Upper lobe of right lung (tissue), 1 donor: Measurements from ENCODE around the gene OARD1. TPM values are rescaled to one million over a fixed set of nuclear protein-coding genes. Genes with fewer than 3 reads are reported as not detected.

Source experiments
- ATAC-seq: fragments of 200-7000 bp; cut with Tn5 transposase; one replicate; pipeline ENCODE4 v1.9.1; 2020; ENCODE audit warnings: mild to moderate bottlenecking, moderate library complexity
- DNase-seq: peaks from one replicate; pipeline ENCODE4 v3.0.0-alpha.2; 2020
- H3K27ac ChIP-seq: fragments of 200-600 bp; one replicate; pipeline ENCODE4 v1.8.0; 2022
- H3K27me3 ChIP-seq: fragments of 200-600 bp; one replicate; pipeline ENCODE4 v1.8.0; 2022; ENCODE audit warnings: mild to moderate bottlenecking
- H3K36me3 ChIP-seq: fragments of 200-600 bp; one replicate; pipeline ENCODE4 v1.8.0; 2022
- H3K4me1 ChIP-seq: fragments of 200-600 bp; one replicate; pipeline ENCODE4 v1.8.0; 2022
- H3K4me3 ChIP-seq: fragments of 200-600 bp; one replicate; pipeline ENCODE4 v1.8.0; 2022; ENCODE audit warnings: mild to moderate bottlenecking
- H3K9me3 ChIP-seq: fragments of 200-600 bp; one replicate; pipeline ENCODE4 v1.8.0; 2022
- intact Hi-C: fragments of 100-400 bp; cut with DNase I; formaldehyde crosslinking; loops from one replicate; pipeline ENCODE4 v1.11.0; 2022
- total RNA-seq: library from RNA; stranded (reverse); fragmentation: NEBNext Ultra II Directional; extraction: Animal tissue kit (Norgen Biotek cat#: 25700); gene quantifications from one replicate; pipeline ENCODE4 v1.2.1, GENCODE V29; 2021
- TF ChIP-seq, protein P1 (sequence below): fragments of 200-600 bp; IDR thresholded peaks from one replicate; pipeline ENCODE4 v1.8.0; 2022; ENCODE audit warnings: antibody characterized with exemption
- donor health status: DM: no; HTN: yes; CAD: no; lungs with severe emphysema.

The OARD1 gene
- total RNA-seq, 1 donor from 2014 or later, result 22.1 TPM

DNA sequence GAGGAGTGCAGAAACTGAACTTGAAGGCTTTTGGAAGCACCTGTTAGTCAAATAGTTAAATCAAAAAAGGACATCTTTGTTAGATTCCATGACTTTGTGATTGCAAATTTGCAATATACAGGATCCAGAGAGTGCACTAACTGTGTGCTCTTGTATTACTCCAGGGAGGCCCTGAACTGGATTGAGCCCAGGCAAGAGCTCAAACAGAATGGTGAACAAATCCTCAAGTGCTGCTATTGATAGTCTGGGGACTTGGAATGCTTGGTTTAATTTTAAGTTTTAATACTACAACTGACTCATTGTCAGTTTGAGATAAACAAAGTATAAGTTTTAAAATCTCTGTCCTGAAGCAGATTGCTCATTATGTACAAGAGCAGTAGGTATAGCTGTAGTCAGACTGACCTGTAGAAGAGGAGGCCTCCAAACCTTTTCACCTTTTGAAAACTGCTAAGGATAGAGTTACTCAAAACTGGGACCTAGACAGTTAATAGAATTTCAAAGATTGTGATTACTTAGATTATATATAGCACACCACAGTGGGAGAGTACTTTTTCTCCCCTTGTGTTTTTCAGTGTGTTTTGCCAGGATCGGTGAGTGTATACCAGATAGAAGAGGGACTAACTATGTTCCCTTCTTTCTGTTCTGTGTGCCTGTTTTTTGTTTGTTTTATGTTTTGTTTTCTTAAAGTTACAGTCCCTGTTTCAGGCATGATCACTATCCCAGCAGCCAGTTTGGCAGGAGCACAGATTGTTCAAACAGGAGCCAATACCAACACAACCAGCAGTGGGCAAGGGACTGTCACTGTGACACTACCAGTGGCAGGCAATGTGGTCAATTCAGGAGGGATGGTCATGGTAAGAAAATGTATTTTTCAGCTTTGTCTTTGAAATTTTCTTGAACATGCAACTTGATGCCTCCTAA lies 18.9 kb upstream of the OARD1 start:
- ATAC-seq, result no peak
- peaks cover 96% of the 10 kb centered on the region for H3K36me3 ChIP-seq
- intact Hi-C loops, result no loop called here

GRCh38 chr6:41088451-41088850 lies 16.3 kb upstream of the OARD1 start:
- no peak overlapping the region for H3K4me3 ChIP-seq

More for the DNA sequence above, 18.9 kb upstream of the OARD1 start:
- H3K27ac ChIP-seq, result no peak overlapping the region
- TF ChIP-seq, protein P1, sequence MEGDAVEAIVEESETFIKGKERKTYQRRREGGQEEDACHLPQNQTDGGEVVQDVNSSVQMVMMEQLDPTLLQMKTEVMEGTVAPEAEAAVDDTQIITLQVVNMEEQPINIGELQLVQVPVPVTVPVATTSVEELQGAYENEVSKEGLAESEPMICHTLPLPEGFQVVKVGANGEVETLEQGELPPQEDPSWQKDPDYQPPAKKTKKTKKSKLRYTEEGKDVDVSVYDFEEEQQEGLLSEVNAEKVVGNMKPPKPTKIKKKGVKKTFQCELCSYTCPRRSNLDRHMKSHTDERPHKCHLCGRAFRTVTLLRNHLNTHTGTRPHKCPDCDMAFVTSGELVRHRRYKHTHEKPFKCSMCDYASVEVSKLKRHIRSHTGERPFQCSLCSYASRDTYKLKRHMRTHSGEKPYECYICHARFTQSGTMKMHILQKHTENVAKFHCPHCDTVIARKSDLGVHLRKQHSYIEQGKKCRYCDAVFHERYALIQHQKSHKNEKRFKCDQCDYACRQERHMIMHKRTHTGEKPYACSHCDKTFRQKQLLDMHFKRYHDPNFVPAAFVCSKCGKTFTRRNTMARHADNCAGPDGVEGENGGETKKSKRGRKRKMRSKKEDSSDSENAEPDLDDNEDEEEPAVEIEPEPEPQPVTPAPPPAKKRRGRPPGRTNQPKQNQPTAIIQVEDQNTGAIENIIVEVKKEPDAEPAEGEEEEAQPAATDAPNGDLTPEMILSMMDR, result no peak
- H3K4me1 ChIP-seq, result no peaks in the 10 kb centered on the region
- no peak for DNase-seq
- H3K9me3 ChIP-seq, result no peaks in the 10 kb centered on the region
- H3K27me3 ChIP-seq, result no peaks in the 10 kb centered on the region
- H3K4me3 ChIP-seq, result no peak overlapping the region

DNA sequence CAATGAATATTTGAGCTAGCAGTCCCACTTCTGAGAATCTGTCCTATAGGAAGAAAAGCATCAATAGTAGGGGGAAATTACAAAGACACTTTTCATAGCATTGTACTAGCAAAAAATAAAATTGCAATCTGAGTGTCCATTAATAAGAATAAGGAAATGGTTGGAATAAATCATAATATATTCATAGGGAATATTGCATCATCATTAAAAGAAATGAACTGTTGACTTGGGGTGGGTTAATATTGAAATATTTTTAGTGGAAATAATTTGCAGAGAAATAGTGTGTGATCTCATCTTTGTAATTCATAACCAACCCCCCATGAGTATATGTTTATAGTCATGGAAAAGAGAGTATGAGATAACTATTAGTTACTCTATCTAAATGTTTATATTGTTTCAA lies 13.0 kb upstream of the OARD1 start:
- Histone ChIP-seq H3K4me3 (no peak overlapping the region), H3K27me3 (no peaks in the 10 kb centered on the region), H3K9me3 (no peaks in the 10 kb centered on the region), H3K36me3 (peaks cover 88% of the 10 kb centered on the region), H3K27ac (no peak overlapping the region), H3K4me1 (no peaks in the 10 kb centered on the region)
- TF ChIP-seq, protein P1, result no peak
- DNase-seq (no peak), ATAC-seq (no peak)
- intact Hi-C loops, result no loop called here

More at GRCh38 chr6:41088451-41088850, 16.3 kb upstream of the OARD1 start:
- H3K27ac ChIP-seq, result no peak overlapping the region
- TF ChIP-seq, protein P1, result no peak
- intact Hi-C loops, result no loop called here
- no peaks in the 10 kb centered on the region for H3K9me3 ChIP-seq
- H3K4me1 ChIP-seq, result no peaks in the 10 kb centered on the region
- no peak for ATAC-seq
- H3K36me3 ChIP-seq, result peaks cover 95% of the 10 kb centered on the region
- DNase-seq, result no peak
- H3K27me3 ChIP-seq, result no peaks in the 10 kb centered on the region

DNA sequence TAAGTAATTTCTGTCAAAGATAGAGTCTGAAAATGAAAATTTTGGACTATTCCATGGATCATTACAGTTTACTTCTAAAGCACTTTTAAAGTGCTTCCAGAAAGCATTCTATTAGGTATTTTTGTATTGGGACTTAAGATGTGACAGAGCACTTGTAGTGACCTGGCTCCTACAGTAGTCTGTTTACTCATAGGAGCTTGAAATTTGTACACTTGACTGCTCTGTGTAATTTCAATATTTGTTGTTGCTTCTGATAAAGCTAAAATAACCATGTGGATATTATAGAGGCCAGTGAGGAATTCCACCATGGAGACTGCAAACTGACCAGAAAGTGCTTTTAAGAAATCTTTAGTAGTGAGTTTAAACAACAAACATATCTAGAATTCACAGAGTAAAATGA lies 10.9 kb upstream of the OARD1 start:
- Histone ChIP-seq H3K9me3 (no peaks in the 10 kb centered on the region), H3K36me3 (peaks cover 84% of the 10 kb centered on the region), H3K4me1 (no peaks in the 10 kb centered on the region), H3K4me3 (no peak overlapping the region), H3K27me3 (no peaks in the 10 kb centered on the region), H3K27ac (no peak overlapping the region)
- TF ChIP-seq, protein P1, result no peak
- DNase-seq, result no peak
- intact Hi-C loops, result no loop called here
- ATAC-seq, result no peak

- no peak overlapping the region for H3K4me3 ChIP-seq
- ATAC-seq, result peak; percentile 13
- no peaks in the 10 kb centered on the region for H3K9me3 ChIP-seq
- H3K36me3 ChIP-seq, result peaks cover 60% of the 10 kb centered on the region
- no peak for DNase-seq
- no peak overlapping the region for H3K27ac ChIP-seq
- H3K27me3 ChIP-seq, result no peaks in the 10 kb centered on the region
- TF ChIP-seq, protein P1, result no peak
- H3K4me1 ChIP-seq, result peaks cover 13% of the 10 kb centered on the region
- intact Hi-C loops, result no loop called here
These were observed 8.5 kb upstream of the OARD1 start for GRCh38 chr6:41080621-41081020.
